C4-2B (cell line): ENCODE measurements around the gene TP53I3.

Experiments used
- H3K27ac ChIP-seq: fragments of 450-650 bp; 2 replicates; pipeline ENCODE4 v1.5.1; 2017
- CTCF ChIP-seq: fragments of 450-650 bp; conservative IDR thresholded peaks from 2 replicates; pipeline ENCODE4 v1.5.1; 2017; ENCODE audit warnings: mild to moderate bottlenecking
- ZFX ChIP-seq: fragments of 450-650 bp; IDR thresholded peaks from 2 replicates; pipeline ENCODE4 v1.6.1; 2017

The TP53I3 gene

GRCh38 chr2:24065341-24065740, 19.3 kb downstream of the TP53I3 start:
- TF ChIP-seq ZFX = no peak
- no peak for TF ChIP-seq CTCF
- H3K27ac ChIP-seq = no peak overlapping the region

GRCh38 chr2:24058564-24059271, 25.9 kb downstream of the TP53I3 start:
- TF ChIP-seq CTCF (no peak), ZFX (no peak)
- H3K27ac ChIP-seq = no peak overlapping the region

GRCh38 chr2:24055750-24056149, 28.9 kb downstream of the TP53I3 start:
- TF ChIP-seq CTCF (no peak), ZFX (no peak)
- H3K27ac ChIP-seq = no peak overlapping the region

GRCh38 chr2:24054366-24055010, 30.1 kb downstream of the TP53I3 start:
- TF ChIP-seq CTCF (no peak), ZFX (no peak)
- H3K27ac ChIP-seq = no peak overlapping the region

- H3K27ac ChIP-seq = no peak overlapping the region
- TF ChIP-seq CTCF (no peak), ZFX (no peak)
Measured at GRCh38 chr2:24052951-24053350, 31.7 kb downstream of the TP53I3 start.

GRCh38 chr2:24051833-24052232, 32.8 kb downstream of the TP53I3 start:
- H3K27ac ChIP-seq = peak overlapping the region; percentile 44; the same call in 1 of the 2 replicates
- TF ChIP-seq CTCF = no peak
- TF ChIP-seq ZFX = no peak

DNA sequence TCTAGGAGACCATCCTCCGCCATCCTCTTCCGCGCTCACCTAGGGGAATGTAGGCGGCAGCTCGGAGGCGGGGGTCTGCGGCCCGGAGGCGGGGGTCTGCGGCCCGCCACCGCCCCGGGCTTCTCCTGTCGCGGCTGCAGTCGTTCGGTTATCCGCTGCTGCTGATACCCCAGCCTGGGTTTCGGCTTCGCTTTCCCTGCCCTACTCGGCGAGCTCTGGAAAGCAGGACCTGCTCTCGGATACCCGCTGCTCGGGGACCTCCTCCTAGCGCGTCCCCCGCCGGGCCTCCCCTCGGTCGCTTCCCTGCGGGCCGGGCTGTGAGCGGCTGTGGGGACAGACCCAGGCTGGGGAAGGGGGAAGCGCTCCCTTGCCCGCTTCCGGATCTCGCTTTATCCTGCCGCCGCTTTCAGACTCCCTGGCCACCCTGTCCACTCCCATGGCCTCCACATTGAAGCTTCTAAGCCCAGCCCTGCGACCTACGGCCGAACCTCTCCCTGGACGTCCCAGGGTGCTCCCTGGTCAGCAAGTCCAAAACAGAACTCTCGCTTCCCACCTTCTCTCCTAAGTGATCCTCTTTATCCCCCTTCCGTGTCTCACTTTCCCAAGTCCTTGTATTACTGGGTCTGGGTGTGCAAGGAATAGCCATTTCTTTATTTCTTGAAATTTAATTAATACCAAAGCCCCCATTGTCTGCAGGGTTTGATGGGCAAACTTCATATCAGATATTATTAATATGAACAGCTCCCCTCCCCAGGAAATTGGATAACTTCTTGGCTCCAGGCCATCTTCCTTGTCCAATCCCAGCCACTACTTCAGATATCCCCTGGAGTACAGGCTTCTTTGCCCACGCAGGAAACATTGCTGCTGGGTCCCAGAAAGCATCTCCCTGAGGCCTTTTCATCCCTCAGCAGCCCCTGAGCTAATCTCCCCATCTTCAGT, 34.3 kb downstream of the TP53I3 start:
- TF ChIP-seq ZFX (no peak), CTCF (no peak)
- H3K27ac ChIP-seq = peak overlapping the region; percentile 44
